ENCODE results near the gene SPEN.
"Not testable (repeated sequence)": the region's sequence is repeated elsewhere in the genome, so short reads cannot be mapped to it uniquely, and the experiment has no call there.

The SPEN gene

GRCh38 chr1:15960808-15961207 lies 113.3 kb downstream of the SPEN start:
- DNase-seq (ENCODE audit: low read depth in 3 of 3) = no peak

DNA sequence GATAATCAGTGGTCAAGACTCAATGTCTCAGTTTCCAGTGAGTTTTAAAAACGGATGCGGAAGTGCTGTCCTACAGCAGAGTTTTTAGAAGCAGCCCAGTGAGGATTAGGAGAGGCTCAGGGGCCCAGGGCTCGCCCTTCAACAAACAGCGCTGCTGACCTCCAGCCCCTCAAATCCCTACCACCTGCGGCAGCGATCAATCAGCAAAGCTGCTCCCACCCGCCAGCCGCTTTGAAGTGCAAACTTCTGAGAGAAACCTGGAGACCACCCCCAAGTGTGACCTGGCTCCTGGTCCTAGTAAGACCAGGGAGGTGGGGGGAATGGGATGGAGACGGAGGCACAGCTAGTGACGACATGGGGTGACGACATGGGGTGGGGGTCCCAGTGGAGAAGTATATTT lies 114.0 kb downstream of the SPEN start:
- no peak for DNase-seq (ENCODE audit: low read depth in 3 of 3)

DNA sequence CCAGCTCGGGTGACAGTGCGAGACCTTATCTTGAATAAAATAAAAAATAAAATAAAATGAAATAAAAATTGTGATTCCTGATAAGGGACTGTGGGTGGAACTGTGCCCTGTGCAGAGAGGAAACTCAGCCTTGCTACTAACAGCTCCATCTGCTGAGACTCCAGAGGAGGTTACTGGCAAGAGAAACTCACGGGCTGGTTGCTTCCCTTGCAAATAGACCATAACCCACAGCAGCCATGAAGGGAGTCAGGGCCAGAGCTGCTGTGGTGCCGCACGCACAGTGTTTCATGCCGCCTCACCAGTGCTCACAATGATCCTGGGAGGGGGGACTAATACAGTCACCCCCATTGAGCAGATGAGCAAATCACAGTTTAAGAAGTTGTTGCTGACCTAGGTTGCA lies 114.7 kb downstream of the SPEN start:
- no peak for DNase-seq (ENCODE audit: low read depth in 3 of 3)

GRCh38 chr1:15962671-15963362 lies 115.3 kb downstream of the SPEN start:
- no peak for DNase-seq (ENCODE audit: low read depth in 3 of 3)

DNA sequence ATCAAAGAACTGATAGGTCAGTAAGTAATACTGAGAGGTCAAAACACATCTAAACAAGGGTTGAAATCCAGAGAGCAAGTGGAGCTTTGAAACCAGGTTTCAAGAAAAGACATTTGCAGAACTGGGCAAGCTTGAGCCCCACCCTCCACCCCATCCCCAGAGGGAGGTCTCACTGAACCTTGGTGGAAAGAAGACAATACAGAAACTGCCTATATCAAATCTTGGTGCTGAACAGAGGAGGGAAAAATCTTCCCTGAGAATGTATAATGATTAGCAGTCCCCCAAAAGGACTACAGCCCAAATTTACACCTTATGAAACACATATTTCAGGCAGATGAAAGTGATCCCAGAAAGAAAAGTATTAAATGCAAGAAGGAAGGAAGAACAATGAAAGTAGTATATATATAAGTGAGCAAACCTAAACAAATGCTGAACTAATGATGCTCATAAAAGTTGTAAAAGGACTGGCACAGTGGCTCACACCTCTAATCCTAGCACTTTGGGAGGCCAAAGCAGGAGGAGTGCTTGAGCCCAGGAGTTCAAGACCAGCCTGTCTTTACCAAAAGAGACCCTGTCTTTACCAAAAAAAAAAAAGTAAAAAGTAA lies 116.0 kb downstream of the SPEN start:
- DNase-seq (ENCODE audit: low read depth in 3 of 3) = no peak

DNA sequence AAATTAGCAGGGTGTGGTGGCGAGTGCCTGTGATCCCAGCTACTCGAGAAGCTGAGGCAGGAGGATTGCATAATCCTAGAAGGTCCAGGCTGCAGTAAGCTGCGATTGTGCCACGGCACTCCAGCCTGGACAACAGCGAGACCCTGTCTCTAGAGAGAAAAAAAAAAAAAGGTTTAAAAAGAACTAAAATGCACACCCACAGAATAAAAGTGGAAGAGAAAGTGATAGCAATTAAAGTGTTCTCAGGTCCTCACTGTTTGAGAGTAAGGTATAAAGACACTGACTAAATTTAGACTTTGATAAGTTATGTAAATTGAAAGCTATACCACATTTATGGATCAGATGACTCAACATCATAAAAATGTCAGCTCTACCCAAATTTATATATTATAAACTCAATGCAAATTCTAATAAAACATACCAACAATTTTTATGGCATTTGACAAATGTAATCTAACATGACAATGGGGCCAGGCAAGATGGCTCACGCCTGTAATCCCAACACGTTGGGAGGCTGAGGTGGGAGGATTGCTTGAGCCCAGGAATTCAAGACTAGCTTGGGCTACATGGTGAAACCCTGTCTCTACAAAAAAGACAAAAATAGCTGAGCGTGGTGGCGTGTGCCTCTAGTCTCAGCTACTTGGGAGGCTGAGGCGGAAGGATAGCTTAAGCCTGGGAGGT lies 116.6 kb downstream of the SPEN start:
- DNase-seq (ENCODE audit: low read depth in 3 of 3) = no peak

- DNase-seq (ENCODE audit: low read depth in 3 of 3) = peak in 1 of 3 experiments; percentile 32
These were observed 117.8 kb downstream of the SPEN start for GRCh38 chr1:15965228-15965767.

- DNase-seq (ENCODE audit: low read depth in 3 of 3) = peak; percentile 73 to 83 (median 76)
These were observed 118.8 kb downstream of the SPEN start for GRCh38 chr1:15966081-15966955.

- no peak for DNase-seq (ENCODE audit: low read depth in 3 of 3)
These were observed 119.4 kb downstream of the SPEN start for GRCh38 chr1:15966956-15967344.

DNA sequence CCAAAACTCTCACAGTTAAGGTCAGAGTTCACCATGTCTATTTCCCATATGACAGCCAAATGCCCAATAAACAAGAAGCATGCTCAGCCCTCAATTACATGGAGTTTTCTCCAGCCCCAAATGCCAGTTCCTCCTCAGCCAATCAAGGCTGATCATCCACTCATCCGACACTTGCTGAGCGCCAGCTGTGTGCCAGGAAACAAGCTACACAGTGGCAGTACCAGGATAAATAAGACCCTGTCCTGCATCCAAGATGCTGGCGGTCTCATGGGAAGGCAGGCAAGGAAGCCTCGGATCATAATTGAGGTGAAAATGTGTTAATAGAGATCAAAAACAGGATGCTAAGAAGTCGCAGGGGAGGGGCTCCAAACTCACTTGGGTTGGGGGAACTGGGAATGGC lies 120.7 kb downstream of the SPEN start:
- no peak for DNase-seq (ENCODE audit: low read depth in 3 of 3)

DNA sequence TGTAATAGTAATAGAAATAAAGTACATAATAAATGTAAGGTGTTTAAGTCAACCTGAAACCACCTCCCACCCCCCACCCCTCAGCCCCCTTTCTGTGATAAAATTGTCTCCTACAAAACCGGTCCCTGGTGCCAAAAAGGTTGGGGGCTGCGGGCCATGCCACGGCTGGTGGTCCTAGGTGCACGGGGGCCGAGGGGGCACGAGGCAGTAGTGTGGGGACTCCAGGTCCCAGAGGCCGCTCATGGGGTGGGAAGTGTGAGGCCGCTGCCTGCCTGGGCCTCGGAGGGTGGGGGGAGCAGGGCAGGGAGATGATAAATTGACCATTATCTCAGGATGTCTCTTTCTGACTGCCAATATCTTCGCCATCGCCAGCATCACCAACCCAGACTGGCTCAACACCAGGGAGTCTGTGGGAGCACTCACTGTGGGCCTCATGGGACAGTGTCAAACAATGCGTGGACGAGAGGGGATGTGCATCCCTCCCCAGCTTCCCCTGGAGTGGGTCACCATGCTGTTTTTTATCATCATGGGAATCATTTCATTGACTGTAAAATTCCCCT lies 121.9 kb downstream of the SPEN start:
- no peak for DNase-seq (ENCODE audit: low read depth in 3 of 3)

- DNase-seq (ENCODE audit: low read depth in 3 of 3) = no peak
These were observed 123.4 kb downstream of the SPEN start for GRCh38 chr1:15970911-15971310.

- no peak for DNase-seq (ENCODE audit: low read depth in 3 of 3)
These were observed 124.9 kb downstream of the SPEN start for GRCh38 chr1:15972409-15972808.

DNA sequence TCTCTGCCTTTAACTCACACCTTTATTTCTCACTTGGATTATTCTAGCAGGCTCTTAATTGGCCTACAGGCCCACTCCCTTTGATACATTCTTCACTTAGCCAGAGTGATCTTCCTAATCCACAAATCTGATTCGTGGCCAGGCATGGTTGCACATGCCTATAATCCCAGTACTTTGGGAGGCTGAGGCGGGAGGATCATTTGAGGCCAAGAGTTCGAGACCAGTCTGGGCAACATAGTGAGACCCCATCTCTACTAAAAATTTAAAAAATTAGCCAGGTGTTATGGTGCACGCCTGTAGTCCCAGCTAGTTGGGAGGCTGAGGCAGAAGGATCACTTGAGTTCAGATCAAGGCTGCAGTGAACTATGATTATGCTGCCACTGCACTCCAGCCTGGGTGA lies 126.3 kb downstream of the SPEN start:
- DNase-seq (ENCODE audit: low read depth in 3 of 3) = no peak

DNA sequence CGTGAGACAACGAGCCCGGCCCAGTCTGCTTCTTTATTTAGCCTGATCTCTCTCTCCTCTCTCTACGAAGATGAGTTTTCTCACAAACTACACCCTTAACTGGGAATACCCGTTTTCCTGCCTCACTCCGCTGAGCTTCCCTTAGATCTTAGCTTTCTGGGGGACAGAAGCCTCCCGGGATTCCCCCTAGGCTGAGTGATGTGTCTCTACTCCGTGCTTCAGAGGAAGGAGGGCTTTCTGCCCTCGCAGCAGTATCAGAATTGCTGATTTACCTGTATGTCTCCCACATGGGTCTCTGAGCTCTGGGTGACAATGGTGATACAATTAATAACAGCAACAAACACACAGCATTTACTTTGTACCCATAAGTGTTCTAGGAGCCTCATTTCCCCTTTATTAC lies 127.3 kb downstream of the SPEN start:
- peak in 1 of 3 experiments; percentile 35 for DNase-seq (ENCODE audit: low read depth in 3 of 3)

DNA sequence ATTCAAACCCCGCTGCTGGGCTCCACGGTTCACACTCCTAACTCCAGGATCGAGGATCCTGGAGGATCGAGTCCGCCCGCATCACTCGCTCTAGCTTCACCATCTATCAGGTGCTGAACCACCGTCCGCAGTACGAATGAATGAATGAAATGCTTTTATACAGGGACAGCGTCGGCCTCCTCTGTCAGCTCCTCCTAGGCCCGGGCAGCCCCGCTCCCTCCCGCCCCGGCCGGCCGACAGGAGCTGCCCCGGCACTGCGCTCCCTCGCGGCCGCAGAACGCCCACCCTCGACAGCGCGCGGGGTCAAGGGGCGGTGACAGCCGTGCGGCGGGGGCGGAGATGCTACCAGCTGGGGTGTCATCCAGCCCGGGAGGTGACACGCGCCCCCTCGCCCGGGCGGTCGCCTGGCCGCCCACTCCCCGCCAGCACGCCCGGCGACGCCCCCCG lies 127.9 kb downstream of the SPEN start:
- DNase-seq (ENCODE audit: low read depth in 3 of 3) = peak; percentile 48 to 80 (median 49)

GRCh38 chr1:15975805-15976680 lies 128.5 kb downstream of the SPEN start, which contains the start of gene ZBTB17:
ZBTB17 (minus strand) TSS chr1:15976101; CDS start chr1:15948495, 27,606 bp downstream.
- peak; percentile 91 to 95 (median 92) for DNase-seq (ENCODE audit: low read depth in 3 of 3)

GRCh38 chr1:15977947-15978346 lies 130.4 kb downstream of the SPEN start:
- not testable (repeated sequence) for DNase-seq (ENCODE audit: low read depth in 3 of 3)

- no peak for DNase-seq (ENCODE audit: low read depth in 3 of 3)
These were observed 134.2 kb downstream of the SPEN start for GRCh38 chr1:15981679-15982078.

DNA sequence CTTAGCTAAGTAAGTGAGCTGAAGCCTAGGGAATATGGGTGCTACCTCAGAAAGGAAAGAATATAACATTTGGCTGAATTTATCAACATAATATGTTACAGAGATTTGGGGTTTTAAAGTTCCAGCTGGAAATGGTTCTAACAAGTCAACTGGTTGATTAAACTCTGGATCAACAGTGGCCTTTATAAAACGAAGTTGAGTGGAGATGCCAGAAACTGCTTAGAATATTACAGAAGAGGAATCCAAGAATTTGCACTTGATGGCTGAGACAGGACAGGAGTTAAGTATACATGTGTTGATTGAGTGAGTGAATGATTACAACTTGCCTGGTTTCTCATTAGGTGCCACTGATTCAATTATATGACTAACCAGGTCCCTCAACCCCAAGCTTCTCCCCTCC lies 135.8 kb downstream of the SPEN start:
- DNase-seq (ENCODE audit: low read depth in 3 of 3) = no peak
